Hippocampal formation (tissue), 2 donors: ENCODE results near the gene SLC45A2.
"Not testable (repeated sequence)": the region's sequence is repeated elsewhere in the genome, so short reads cannot be mapped to it uniquely, and the experiment has no call there.

ENCODE experiments used
- DNase-seq, 2 donors: peaks; one replicate each; lab custom pipeline; 2025; lab: John Stamatoyannopoulos, UW

Gene SLC45A2

GRCh38 chr5:33966805-33967204 is 17.7 kb downstream of the SLC45A2 start:
- DNase-seq = no peak

DNA sequence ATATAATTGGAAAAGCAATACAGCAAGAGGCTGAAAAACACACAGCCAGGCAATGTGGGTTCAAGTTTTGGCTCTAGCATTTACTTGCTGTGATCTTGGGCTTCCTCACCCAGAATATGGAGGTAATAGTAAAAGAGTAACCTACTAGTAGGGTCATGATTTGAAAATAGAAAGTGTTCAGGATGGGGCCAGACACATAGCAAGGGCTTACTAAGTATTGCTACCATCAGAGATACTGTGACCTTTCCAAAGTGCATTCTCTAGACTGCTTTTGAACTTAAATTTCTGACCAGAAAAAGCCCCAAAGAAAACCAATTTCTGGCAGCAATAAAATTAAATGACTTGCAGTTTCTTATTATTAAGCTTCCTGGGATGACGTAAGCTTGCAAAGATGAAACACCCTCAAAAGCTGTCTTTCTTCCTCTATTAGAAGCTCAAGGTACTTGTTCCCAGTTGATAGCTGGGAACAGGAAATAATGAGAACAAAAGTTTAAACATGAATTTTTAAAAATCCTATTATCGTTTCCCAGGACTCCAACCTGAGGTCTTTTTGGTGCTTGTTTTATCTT is 20.3 kb downstream of the SLC45A2 start:
- no peak for DNase-seq

GRCh38 chr5:33958176-33958575 is 26.3 kb downstream of the SLC45A2 start:
- DNase-seq = no peak

DNA sequence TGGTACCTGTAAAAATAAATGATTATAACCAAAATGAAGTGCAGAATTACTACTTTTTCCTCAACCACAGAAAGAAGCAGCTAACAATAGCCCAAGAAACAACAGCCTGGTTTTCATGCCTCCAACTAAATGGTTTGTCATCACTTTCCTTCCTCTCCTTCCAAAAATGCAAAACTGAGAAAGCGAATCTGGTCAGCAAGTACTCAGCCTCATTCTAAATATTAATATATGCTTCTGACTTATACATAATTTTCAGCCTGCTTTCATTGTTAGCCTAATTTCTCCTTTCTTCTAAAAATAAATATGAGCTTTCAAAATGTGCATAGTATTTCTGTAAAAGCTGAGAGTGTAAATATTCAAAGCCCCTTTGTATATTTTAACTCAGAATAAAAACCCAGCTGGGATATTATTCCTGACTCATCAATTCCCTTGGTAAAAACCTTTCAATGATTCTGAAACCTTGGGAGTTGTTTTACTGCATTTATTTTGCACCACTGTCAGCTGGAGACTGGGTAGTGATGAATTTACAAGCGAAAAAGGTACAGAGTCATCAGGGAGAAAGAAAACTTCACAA is 26.8 kb downstream of the SLC45A2 start:
- no peak for DNase-seq

GRCh38 chr5:33952175-33952574 is 32.3 kb downstream of the SLC45A2 start:
- not testable (repeated sequence) for DNase-seq

DNA sequence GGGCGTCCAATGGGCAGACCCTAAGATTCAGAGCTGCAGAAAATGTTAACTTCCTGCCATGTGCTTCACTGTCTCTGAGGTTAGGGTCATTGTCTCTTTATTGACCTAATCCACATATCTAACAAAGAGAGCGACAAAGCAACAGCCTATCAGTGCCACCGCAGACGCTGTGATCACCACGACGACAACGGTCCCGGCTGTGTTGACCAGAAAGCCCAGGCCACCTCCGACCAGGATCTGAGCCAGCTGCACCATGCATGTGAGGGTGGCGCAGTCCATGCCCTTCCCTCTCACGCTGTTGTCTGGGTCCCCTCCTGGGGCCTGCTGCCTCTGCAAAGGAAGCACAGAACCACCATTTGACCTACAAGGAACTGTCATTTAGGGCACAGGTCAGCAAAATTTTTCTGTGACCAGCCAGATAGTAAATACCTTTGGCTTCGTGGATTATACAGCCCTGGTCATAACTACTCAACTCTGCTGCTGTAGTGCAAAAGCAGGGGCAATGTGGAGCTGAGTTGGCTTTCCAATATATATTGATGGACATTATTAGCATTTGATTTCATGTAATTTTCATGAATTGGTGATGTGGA is 39.9 kb downstream of the SLC45A2 start:
- no peak for DNase-seq

DNA sequence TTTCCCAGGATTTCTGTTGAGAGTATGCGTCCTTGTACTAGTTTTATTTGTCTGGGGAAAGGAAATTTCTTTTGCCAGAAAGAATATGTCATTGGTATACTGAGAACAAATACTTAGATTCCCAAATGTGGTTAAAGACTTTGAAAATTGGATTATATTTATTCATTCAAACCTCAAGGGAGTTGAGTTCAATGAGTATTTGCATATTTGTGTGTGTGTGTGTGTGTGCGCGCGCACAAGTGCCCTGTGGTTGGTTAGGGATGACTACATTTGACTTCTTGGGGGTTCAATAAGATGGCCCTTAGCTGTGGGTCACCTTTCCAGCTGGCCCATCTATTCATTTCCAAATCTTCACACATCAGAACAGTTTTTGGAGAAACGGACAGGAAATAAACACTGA is 43.4 kb downstream of the SLC45A2 start:
- DNase-seq = no peak

GRCh38 chr5:33939556-33940262 is 44.8 kb downstream of the SLC45A2 start:
- DNase-seq = no peak

- no peak for DNase-seq
Observed at GRCh38 chr5:33938881-33939280, 45.6 kb downstream of the SLC45A2 start.

DNA sequence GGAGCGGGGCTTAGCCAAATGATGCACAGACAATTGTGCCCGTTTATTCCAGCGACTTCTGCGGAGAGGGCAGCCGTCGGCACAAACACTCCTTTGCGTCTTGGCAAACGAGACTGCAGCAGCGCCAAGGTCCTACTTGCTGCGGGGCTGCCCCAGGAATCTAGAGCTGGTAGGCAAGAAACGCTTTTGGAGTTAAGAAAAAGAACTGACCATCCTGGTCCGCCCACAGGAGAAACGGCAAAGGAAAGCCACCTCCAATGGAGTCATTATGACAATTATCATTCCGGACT is 46.0 kb downstream of the SLC45A2 start:
- DNase-seq = no peak

DNA sequence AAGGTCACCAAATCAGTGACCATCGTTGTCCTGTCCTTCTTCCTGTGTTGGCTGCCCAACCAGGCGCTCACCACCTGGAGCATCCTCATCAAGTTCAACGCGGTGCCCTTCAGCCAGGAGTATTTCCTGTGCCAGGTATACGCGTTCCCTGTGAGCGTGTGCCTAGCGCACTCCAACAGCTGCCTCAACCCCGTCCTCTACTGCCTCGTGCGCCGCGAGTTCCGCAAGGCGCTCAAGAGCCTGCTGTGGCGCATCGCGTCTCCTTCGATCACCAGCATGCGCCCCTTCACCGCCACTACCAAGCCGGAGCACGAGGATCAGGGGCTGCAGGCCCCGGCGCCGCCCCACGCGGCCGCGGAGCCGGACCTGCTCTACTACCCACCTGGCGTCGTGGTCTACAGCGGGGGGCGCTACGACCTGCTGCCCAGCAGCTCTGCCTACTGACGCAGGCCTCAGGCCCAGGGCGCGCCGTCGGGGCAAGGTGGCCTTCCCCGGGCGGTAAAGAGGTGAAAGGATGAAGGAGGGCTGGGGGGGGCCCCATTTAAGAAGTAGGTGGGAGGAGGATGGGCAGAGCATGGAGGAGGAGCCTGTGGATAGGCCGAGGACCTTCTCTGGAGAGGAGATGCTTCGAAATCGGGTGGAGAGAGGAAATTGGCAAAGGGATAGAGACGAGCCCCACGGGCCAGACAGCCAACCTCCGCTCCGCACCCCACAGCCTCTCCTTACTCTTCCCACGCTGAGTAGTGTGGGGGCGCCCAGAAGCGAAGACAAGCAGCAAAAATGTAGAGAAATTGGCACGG is 46.6 kb downstream of the SLC45A2 start:
- DNase-seq = no peak

DNA sequence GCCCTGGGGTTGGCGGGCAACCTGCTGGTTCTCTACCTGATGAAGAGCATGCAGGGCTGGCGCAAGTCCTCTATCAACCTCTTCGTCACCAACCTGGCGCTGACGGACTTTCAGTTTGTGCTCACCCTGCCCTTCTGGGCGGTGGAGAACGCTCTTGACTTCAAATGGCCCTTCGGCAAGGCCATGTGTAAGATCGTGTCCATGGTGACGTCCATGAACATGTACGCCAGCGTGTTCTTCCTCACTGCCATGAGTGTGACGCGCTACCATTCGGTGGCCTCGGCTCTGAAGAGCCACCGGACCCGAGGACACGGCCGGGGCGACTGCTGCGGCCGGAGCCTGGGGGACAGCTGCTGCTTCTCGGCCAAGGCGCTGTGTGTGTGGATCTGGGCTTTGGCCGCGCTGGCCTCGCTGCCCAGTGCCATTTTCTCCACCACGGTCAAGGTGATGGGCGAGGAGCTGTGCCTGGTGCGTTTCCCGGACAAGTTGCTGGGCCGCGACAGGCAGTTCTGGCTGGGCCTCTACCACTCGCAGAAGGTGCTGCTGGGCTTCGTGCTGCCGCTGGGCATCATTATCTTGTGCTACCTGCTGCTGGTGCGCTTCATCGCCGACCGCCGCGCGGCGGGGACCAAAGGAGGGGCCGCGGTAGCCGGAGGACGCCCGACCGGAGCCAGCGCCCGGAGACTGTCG is 47.3 kb downstream of the SLC45A2 start:
- no peak for DNase-seq

GRCh38 chr5:33936381-33937016 is 48.0 kb downstream of the SLC45A2 start, which contains the start of gene RXFP3:
RXFP3 (plus strand) TSS chr5:33936386; CDS start chr5:33936741, 355 bp downstream.
- DNase-seq = no peak

GRCh38 chr5:33936004-33936380 is 48.5 kb downstream of the SLC45A2 start:
- DNase-seq = peak in 1 of 2 donors; percentile 32

DNA sequence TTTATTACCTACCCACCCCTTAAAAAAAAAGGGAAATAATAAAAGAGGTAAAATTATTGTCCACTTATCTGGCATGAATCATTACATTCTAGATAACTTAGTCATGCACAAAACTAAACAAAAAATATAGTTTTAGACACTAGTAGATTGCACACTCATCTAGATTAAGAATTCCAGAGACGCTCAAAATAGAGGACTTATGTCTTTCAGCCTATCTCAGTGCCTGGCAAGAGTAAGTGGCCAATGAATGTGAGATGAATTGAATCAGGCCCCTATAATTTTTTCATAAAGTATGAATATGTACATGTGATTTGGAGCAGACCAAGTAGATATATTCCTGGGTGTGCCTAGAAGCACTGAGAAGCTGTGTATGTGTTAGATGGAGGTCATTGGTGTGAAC is 50.3 kb downstream of the SLC45A2 start:
- no peak for DNase-seq

DNA sequence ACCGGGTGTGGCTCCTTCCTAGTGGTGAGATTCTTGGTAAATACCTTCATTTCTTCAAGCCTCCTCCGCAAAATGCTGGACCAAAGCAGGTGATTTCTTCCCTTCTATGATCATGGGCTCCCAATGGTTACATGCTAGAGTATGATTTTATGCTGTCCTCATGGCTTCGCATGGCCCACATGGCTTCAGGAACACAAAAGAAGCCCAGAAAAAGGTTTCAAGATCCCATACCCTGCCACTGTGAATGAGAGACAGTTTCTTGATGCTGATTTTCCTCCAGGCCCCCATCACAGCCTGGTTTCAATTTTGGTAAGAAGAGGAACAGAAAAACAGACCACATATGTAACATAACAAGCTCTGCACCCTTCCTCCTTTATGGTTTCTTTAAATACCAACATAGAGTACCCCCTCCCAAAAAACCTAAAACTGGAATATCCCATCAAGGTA is 50.7 kb downstream of the SLC45A2 start:
- DNase-seq = no peak

- DNase-seq = no peak
Observed at GRCh38 chr5:33931136-33931535, 53.4 kb downstream of the SLC45A2 start.

DNA sequence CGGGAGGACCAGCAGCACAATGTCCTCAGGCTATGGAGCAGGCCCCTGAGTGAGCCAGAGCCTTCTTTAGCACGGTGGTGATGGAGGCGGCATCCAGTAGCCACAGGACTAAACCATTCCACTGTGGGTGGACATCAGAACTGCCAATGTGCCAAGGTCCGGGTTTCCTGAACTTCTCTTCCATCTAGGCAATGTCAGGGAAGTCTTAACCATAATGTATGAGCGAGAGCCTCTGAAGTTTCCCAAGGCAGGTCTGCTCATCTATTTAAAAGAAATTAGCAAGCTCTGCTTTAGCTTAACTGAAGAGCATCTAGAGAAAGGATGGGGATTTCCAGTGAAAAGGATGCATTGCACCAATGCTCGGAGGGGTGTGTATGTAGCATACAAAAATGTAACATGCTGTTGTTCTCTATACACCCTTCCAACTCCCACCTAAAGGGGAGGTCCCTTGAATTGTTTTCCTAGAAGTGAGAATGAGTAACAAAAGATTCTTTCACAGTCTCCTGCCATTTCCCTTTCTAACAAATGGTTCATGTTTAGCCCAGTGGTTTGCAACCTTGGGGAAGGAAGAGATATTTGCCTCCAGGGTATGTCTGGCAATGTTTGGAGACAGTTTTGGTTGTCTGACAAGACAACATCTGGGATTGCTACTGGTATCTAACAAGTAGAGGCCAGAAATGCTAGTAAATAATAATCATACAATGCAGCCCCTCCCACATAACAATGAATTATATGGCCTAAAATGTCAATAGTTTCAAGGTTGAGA is 54.4 kb downstream of the SLC45A2 start:
- no peak for DNase-seq

DNA sequence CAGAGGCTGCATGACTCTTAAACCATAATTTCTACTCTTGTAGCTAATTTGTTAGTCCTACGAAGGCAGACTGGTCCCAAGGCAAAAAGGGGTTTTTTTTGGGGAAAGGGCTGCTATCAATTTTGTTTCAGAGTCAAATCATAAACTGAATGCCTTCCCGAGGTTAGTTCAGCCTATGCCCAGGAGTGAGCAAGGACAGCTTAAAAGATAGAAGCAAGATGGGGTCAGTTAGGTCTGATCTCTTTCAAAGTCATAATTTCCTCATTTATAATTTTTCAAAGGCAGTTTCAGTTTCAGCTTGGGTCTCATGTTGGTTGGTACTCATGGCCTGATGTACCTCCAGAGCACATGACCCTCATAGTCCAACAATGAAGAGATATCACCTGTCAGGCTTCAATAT is 56.2 kb downstream of the SLC45A2 start:
- DNase-seq = no peak

- no peak for DNase-seq
Observed at GRCh38 chr5:33927685-33928084, 56.8 kb downstream of the SLC45A2 start.

GRCh38 chr5:33925278-33925677 is 59.2 kb downstream of the SLC45A2 start:
- DNase-seq = no peak
